GM18511 (cell line): Measurements from ENCODE around the gene VN1R5.

ENCODE experiments used
- ATAC-seq: cut with Tn5 transposase; IDR thresholded peaks from one replicate; pipeline ENCODE4 v1.9.1; 2021; ENCODE audit warnings: mild to moderate bottlenecking, moderate library complexity; ENCODE audit not compliant: unreplicated experiment

VN1R5 gene

GRCh38 chr1:247299723-247300381 lies 44.0 kb downstream of the VN1R5 start:
- no peak for ATAC-seq

GRCh38 chr1:247300491-247301175 lies 44.8 kb downstream of the VN1R5 start:
- no peak for ATAC-seq

GRCh38 chr1:247301176-247301540 lies 45.3 kb downstream of the VN1R5 start:
- no peak for ATAC-seq

GRCh38 chr1:247303216-247303615 lies 47.3 kb downstream of the VN1R5 start:
- no peak for ATAC-seq

GRCh38 chr1:247304031-247304430 lies 48.2 kb downstream of the VN1R5 start:
- no peak for ATAC-seq
